Neural progenitor cell (in vitro differentiated cells): ENCODE measurements around the gene RNF166. TPM values are rescaled to one million over a fixed set of nuclear protein-coding genes. Genes with fewer than 3 reads are reported as not detected.

Experiments
- DNase-seq: peaks from one replicate; pipeline ENCODE4 v3.0.0-alpha.2; 2016; ENCODE audit warnings: low spot score
- H2AFZ ChIP-seq: fragments of 200-600 bp; sonication (generic); replicated peaks from 2 replicates; pipeline ENCODE4 v1.6.1; 2016; ENCODE audit warnings: antibody characterized with exemption
- H3F3A ChIP-seq: fragments of 200-600 bp; sonication (generic); 2 replicates; pipeline ENCODE4 v1.6.1; 2016; ENCODE audit warnings: antibody characterized with exemption, low read depth
- H3K27ac ChIP-seq: fragments of 200-600 bp; sonication (generic); 2 replicates; pipeline ENCODE4 v1.5.1; 2016; ENCODE audit warnings: mild to moderate bottlenecking
- H3K27me3 ChIP-seq: fragments of 200-600 bp; sonication (generic); 2 replicates; pipeline ENCODE4 v1.6.1; 2016; ENCODE audit warnings: mild to moderate bottlenecking, moderate library complexity
- H3K36me3 ChIP-seq: fragments of 200-600 bp; sonication (generic); 2 replicates; pipeline ENCODE4 v1.5.1; 2016
- H3K4me1 ChIP-seq: fragments of 200-600 bp; sonication (generic); 2 replicates; pipeline ENCODE4 v1.6.1; 2016; ENCODE audit warnings: mixed run types
- H3K4me2 ChIP-seq: fragments of 200-600 bp; sonication (generic); 2 replicates; pipeline ENCODE4 v1.6.1; 2016
- H3K4me3 ChIP-seq: fragments of 200-600 bp; sonication (generic); 2 replicates; pipeline ENCODE4 v1.5.1; 2016
- H3K79me2 ChIP-seq: fragments of 200-600 bp; sonication (generic); 2 replicates; pipeline ENCODE4 v1.6.1; 2016; ENCODE audit warnings: low read depth
- H3K9ac ChIP-seq: fragments of 200-600 bp; sonication (generic); 2 replicates; pipeline ENCODE4 v1.6.1; 2016
- H3K9me3 ChIP-seq: fragments of 200-600 bp; sonication (generic); 2 replicates; pipeline ENCODE4 v1.5.1; 2016; ENCODE audit warnings: low read depth
- H4K20me1 ChIP-seq: fragments of 200-600 bp; sonication (generic); 2 replicates; pipeline ENCODE4 v1.6.1; 2016; ENCODE audit warnings: low read depth
- H3K27ac Mint-ChIP-seq: 3 replicates; pipeline ENCODE4 v1.8.0; 2021; ENCODE audit warnings: mixed read lengths
- H3K27me3 Mint-ChIP-seq: 2 replicates; pipeline ENCODE4 v1.8.0; 2022; ENCODE audit warnings: low read depth, mild to moderate bottlenecking, inconsistent platforms, moderate library complexity, mixed read lengths; ENCODE audit not compliant: insufficient read depth
- H3K36me3 Mint-ChIP-seq: 3 replicates; pipeline ENCODE4 v1.8.0; 2021; ENCODE audit warnings: mixed read lengths
- H3K4me1 Mint-ChIP-seq: 3 replicates; pipeline ENCODE4 v1.8.0; 2021; ENCODE audit warnings: mixed read lengths
- H3K4me3 Mint-ChIP-seq: 3 replicates; pipeline ENCODE4 v1.8.0; 2021; ENCODE audit warnings: mild to moderate bottlenecking, moderate library complexity, mixed read lengths
- H3K9me3 Mint-ChIP-seq: 3 replicates; pipeline ENCODE4 v1.8.0; 2020; ENCODE audit warnings: mixed read lengths
- CTCF ChIP-seq: fragments of 200-600 bp; sonication (generic); IDR thresholded peaks from 2 replicates; pipeline ENCODE4 v1.5.1; 2017; ENCODE audit warnings: antibody characterized with exemption, mild to moderate bottlenecking
- EZH2 ChIP-seq: fragments of 200-600 bp; sonication (generic); IDR thresholded peaks from 2 replicates; pipeline ENCODE4 v1.6.1; 2017; ENCODE audit warnings: antibody characterized with exemption, mild to moderate bottlenecking, moderate library complexity
- EZH2phosphoT487 ChIP-seq: fragments of 200-600 bp; sonication (generic); IDR thresholded peaks from 2 replicates; pipeline ENCODE4 v1.6.1; 2017; ENCODE audit warnings: antibody characterized with exemption
- total RNA-seq: library from RNA; depleted of rRNA; stranded (reverse); fragments of >200 nt; gene quantifications from 2 replicates; pipeline ENCODE4 v1.2.3, GENCODE V29; 2015; ENCODE audit warnings: low replicate concordance

RNF166 gene
- total RNA-seq, 1 donor from 2014 or later = 11.1 TPM

GRCh38 chr16:88693420-88694177 lies 12.6 kb downstream of the RNF166 start:
- no peak overlapping the region for H3K27ac ChIP-seq

GRCh38 chr16:88692861-88693260 lies 13.3 kb downstream of the RNF166 start:
- Mint-ChIP-seq H3K36me3 (no peaks in the 10 kb centered on the region), H3K9me3 (no peaks in the 10 kb centered on the region), H3K4me3 (no peak overlapping the region), H3K27me3 (peaks cover 14% of the 10 kb centered on the region), H3K4me1 (no peaks in the 10 kb centered on the region), H3K27ac (no peak overlapping the region)
- Histone ChIP-seq H3F3A (no peaks in the 10 kb centered on the region), H3K27ac (no peak overlapping the region), H4K20me1 (no peaks in the 10 kb centered on the region), H3K4me2 (no peak overlapping the region), H3K9me3 (no peaks in the 10 kb centered on the region), H3K4me1 (peaks cover 3% of the 10 kb centered on the region), H3K4me3 (no peak overlapping the region), H2AFZ (no peak overlapping the region), H3K27me3 (peaks cover 16% of the 10 kb centered on the region), H3K9ac (peak overlapping the region; percentile 9), H3K79me2 (no peaks in the 10 kb centered on the region), H3K36me3 (no peaks in the 10 kb centered on the region)
- no peak for DNase-seq
- TF ChIP-seq EZH2 = no peak
- TF ChIP-seq CTCF = no peak
- no peak for TF ChIP-seq EZH2phosphoT487

More at GRCh38 chr16:88693420-88694177, 12.6 kb downstream of the RNF166 start:
- H3K79me2 ChIP-seq = no peaks in the 10 kb centered on the region
- no peak overlapping the region for H3K9ac ChIP-seq
- no peaks in the 10 kb centered on the region for H3K4me1 ChIP-seq
- Mint-ChIP-seq H3K27me3 (peaks cover 9% of the 10 kb centered on the region), H3K4me1 (no peaks in the 10 kb centered on the region), H3K27ac (no peak overlapping the region), H3K9me3 (no peaks in the 10 kb centered on the region), H3K36me3 (no peaks in the 10 kb centered on the region), H3K4me3 (no peak overlapping the region)
- peaks cover 9% of the 10 kb centered on the region for H3K27me3 ChIP-seq
- no peaks in the 10 kb centered on the region for H3K9me3 ChIP-seq
- no peaks in the 10 kb centered on the region for H3F3A ChIP-seq
- no peaks in the 10 kb centered on the region for H4K20me1 ChIP-seq
- no peak overlapping the region for H3K4me2 ChIP-seq
- H3K36me3 ChIP-seq = no peaks in the 10 kb centered on the region
- no peak for TF ChIP-seq CTCF
- TF ChIP-seq EZH2phosphoT487 = no peak
- no peak for TF ChIP-seq EZH2
- H2AFZ ChIP-seq = no peak overlapping the region
- no peak for DNase-seq
- no peak overlapping the region for H3K4me3 ChIP-seq

GRCh38 chr16:88691924-88692560 lies 14.2 kb downstream of the RNF166 start:
- no peaks in the 10 kb centered on the region for H3K9me3 Mint-ChIP-seq
- no peak overlapping the region for H3K27ac Mint-ChIP-seq
- no peak overlapping the region for H2AFZ ChIP-seq
- no peaks in the 10 kb centered on the region for H3K36me3 Mint-ChIP-seq
- no peak overlapping the region for H3K4me3 ChIP-seq
- no peak overlapping the region for H3K4me3 Mint-ChIP-seq
- H4K20me1 ChIP-seq = peaks cover 3% of the 10 kb centered on the region
- TF ChIP-seq CTCF (no peak), EZH2 (no peak), EZH2phosphoT487 (no peak)
- peaks cover 5% of the 10 kb centered on the region for H3F3A ChIP-seq
- no peaks in the 10 kb centered on the region for H3K79me2 ChIP-seq
- H3K27me3 Mint-ChIP-seq = peaks cover 18% of the 10 kb centered on the region
- no peaks in the 10 kb centered on the region for H3K4me1 Mint-ChIP-seq
- peaks cover 3% of the 10 kb centered on the region for H3K4me1 ChIP-seq
- peaks cover 24% of the 10 kb centered on the region for H3K27me3 ChIP-seq
- DNase-seq = no peak
- no peak overlapping the region for H3K4me2 ChIP-seq
- no peaks in the 10 kb centered on the region for H3K36me3 ChIP-seq
- H3K9ac ChIP-seq = no peak overlapping the region
- no peaks in the 10 kb centered on the region for H3K9me3 ChIP-seq
- H3K27ac ChIP-seq = no peak overlapping the region
